CD4-positive, CD25-positive, alpha-beta regulatory T cell (primary cell): ENCODE results near the gene MAP2. TPM values are rescaled to one million over a fixed set of nuclear protein-coding genes. Genes with fewer than 3 reads are reported as not detected.
A peak's percentile ranks its signal among the peaks of the same experiment; 100 is the strongest.

Experiments
- ATAC-seq, 2 donors: fragments of 150-1000 bp; cut with Tn5 transposase; one replicate each; pipeline ENCODE4 v1.10.0; 2021; ENCODE audit warnings: low read depth in 2 of 2, moderate number of reproducible peaks in 2 of 2, moderate library complexity in 1 of 2
- DNase-seq, 3 donors: peaks; one replicate each; pipeline versions ENCODE4 v3.0.0 to v3.0.0-alpha.2; 2012 to 2022; ENCODE audit warnings: mixed read lengths in 1 of 3
- H3K27ac ChIP-seq: one replicate; pipeline ENCODE4 v1.7.0; 2013; ENCODE audit warnings: mild to moderate bottlenecking, low read length; ENCODE audit not compliant: insufficient read depth, poor library complexity, severe bottlenecking
- H3K27me3 ChIP-seq: one replicate; pipeline ENCODE4 v1.7.0; 2013; ENCODE audit warnings: low read length; ENCODE audit not compliant: control insufficient read depth, insufficient read depth
- H3K36me3 ChIP-seq: one replicate; pipeline ENCODE4 v1.7.0; 2013; ENCODE audit warnings: mild to moderate bottlenecking, low read length, moderate library complexity; ENCODE audit not compliant: control insufficient read depth, insufficient read depth
- H3K4me1 ChIP-seq: 2 replicates; pipeline ENCODE4 v1.7.0; 2013; ENCODE audit warnings: mild to moderate bottlenecking, low read length; ENCODE audit not compliant: insufficient read depth, control insufficient read depth, poor library complexity, severe bottlenecking
- H3K4me3 ChIP-seq: one replicate; pipeline ENCODE4 v1.7.0; 2013; ENCODE audit warnings: low read depth, mild to moderate bottlenecking, low read length, moderate library complexity
- H3K9me3 ChIP-seq, 2 experiments: 1 replicate in 1 of 2; 2 replicates in 1 of 2; pipeline ENCODE4 v1.7.0; 2013; ENCODE audit warnings: low read length in 2 of 2, mild to moderate bottlenecking in 1 of 2, moderate library complexity in 1 of 2; ENCODE audit not compliant: control insufficient read depth in 2 of 2
- H3K27ac Mint-ChIP-seq, 3 donors: one replicate each; pipeline ENCODE4 v1.8.0; 2020 to 2022; ENCODE audit warnings: mild to moderate bottlenecking in 3 of 3, mixed read lengths in 3 of 3, moderate library complexity in 2 of 3
- H3K27me3 Mint-ChIP-seq: one replicate; pipeline ENCODE4 v1.8.0; 2022; ENCODE audit warnings: mild to moderate bottlenecking, mixed read lengths
- H3K36me3 Mint-ChIP-seq: one replicate; pipeline ENCODE4 v1.8.0; 2020; ENCODE audit warnings: mixed read lengths
- H3K4me1 Mint-ChIP-seq, 4 donors: one replicate each; pipeline ENCODE4 v1.8.0; 2020 to 2022; ENCODE audit warnings: mixed read lengths in 4 of 4, mild to moderate bottlenecking in 1 of 4
- H3K4me3 Mint-ChIP-seq, 4 donors: one replicate each; pipeline ENCODE4 v1.8.0; 2020 to 2022; ENCODE audit warnings: mild to moderate bottlenecking in 4 of 4, mixed read lengths in 4 of 4, moderate library complexity in 3 of 4
- H3K9me3 Mint-ChIP-seq, 7 donors: one replicate each; pipeline ENCODE4 v1.8.0; 2020 to 2022; ENCODE audit warnings: mixed read lengths in 7 of 7, mild to moderate bottlenecking in 3 of 7, moderate library complexity in 2 of 7
- polyA plus RNA-seq, 4 donors: library from polyadenylated mRNA; unstranded; fragments of 300-500 nt; fragmentation: Illumina TruSeq; gene quantifications; one replicate each; pipeline ENCODE4 v1.2.3, GENCODE V29; 2021
- total RNA-seq: library from RNA; stranded (reverse); gene quantifications from one replicate; pipeline ENCODE4 v1.2.3, GENCODE V29; 2022

The MAP2 gene
- total and polyA plus RNA-seq, 5 donors from 2014 or later, result 0.16 to 1.1 TPM; not detected in 3

DNA sequence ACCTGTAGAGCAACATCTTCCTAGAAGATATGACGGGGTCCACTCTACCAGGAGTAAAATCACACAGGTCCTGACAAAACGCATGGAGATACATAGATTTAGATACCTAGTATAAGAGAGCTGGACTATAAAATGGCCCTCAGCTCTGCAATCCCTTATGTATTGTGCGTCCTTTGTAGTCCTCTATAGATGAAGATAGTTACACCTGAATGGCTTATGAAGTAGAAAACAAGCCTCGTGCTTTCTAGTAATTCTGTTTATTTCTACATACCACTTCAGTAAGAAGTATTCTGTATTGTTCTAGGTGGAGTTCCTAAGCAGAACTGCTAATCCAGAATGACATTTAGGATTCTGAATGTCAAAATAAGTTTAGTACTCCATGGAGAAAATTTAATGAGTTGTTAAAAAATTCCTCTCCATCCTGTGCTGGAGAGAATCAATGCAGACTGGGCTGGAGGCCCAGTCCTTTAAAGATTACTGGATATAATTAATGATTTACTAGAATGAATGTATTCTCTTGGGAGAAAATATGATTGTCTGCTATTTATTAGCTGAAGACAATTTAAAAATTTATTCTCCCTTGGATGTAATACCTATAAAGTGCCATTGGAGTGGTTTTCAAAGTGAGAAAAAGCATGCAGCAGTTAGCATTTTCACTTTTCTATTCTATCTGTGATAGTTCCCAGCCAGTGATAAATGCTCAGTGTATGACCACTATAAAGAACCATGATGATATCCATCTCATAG is 200.5 kb downstream of the MAP2 start:
- H3K27ac ChIP-seq, result no peak overlapping the region
- no peaks in the 10 kb centered on the region for H3K36me3 ChIP-seq
- H3K4me3 Mint-ChIP-seq, result no peak overlapping the region
- H3K9me3 Mint-ChIP-seq, result peaks cover 0 to 2% (median 0%) of the 10 kb centered on the region in 7 donors
- no peaks in the 10 kb centered on the region for H3K9me3 ChIP-seq
- ATAC-seq (no peak), DNase-seq (no peak)
- no peaks in the 10 kb centered on the region for H3K4me1 ChIP-seq
- no peak overlapping the region for H3K4me3 ChIP-seq
- H3K27ac Mint-ChIP-seq, result no peak overlapping the region
- no peaks in the 10 kb centered on the region for H3K27me3 Mint-ChIP-seq
- no peaks in the 10 kb centered on the region for H3K36me3 Mint-ChIP-seq
- H3K4me1 Mint-ChIP-seq, result no peaks in the 10 kb centered on the region
- H3K27me3 ChIP-seq, result no peaks in the 10 kb centered on the region

- Mint-ChIP-seq H3K27me3 (no peaks in the 10 kb centered on the region), H3K36me3 (no peaks in the 10 kb centered on the region), H3K4me3 (no peak overlapping the region), H3K27ac (no peak overlapping the region), H3K9me3 (peaks cover 0 to 1% (median 0%) of the 10 kb centered on the region in 7 donors), H3K4me1 (no peaks in the 10 kb centered on the region)
- no peak overlapping the region for H3K4me3 ChIP-seq
- ATAC-seq, result no peak
- H3K27me3 ChIP-seq, result no peaks in the 10 kb centered on the region
- no peak for DNase-seq
- no peaks in the 10 kb centered on the region for H3K9me3 ChIP-seq
- H3K27ac ChIP-seq, result no peak overlapping the region
- H3K36me3 ChIP-seq, result no peaks in the 10 kb centered on the region
- H3K4me1 ChIP-seq, result no peaks in the 10 kb centered on the region
These were observed 205.8 kb downstream of the MAP2 start for GRCh38 chr2:209629597-209629996.

DNA sequence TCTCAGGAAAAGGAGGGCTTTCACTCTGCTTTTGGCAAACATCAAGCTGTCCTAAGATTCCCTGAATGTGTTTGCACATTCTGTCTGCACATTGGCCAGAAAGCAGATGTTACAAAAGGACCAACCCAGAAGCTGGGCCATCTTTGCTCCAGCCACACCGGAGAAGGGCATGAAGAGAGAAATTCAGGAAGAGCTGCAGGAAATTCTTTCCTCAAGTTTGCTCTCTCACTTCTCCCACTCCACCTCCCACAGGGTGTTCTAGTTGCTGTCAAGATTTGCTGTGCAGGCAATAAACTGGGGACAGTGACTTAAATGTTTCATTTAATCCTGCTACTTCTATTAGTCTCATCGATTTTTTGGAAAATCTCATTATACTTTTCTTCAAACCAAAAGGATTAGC is 210.1 kb downstream of the MAP2 start:
- H3K4me3 Mint-ChIP-seq, result no peak overlapping the region
- peaks cover 0 to 4% (median 0%) of the 10 kb centered on the region in 7 donors for H3K9me3 Mint-ChIP-seq
- H3K4me3 ChIP-seq, result no peak overlapping the region
- DNase-seq, result no peak
- ATAC-seq, result no peak
- no peaks in the 10 kb centered on the region for H3K36me3 ChIP-seq
- H3K4me1 Mint-ChIP-seq, result no peaks in the 10 kb centered on the region
- no peak overlapping the region for H3K27ac Mint-ChIP-seq
- no peaks in the 10 kb centered on the region for H3K27me3 Mint-ChIP-seq
- no peak overlapping the region for H3K27ac ChIP-seq
- no peaks in the 10 kb centered on the region for H3K36me3 Mint-ChIP-seq
- no peaks in the 10 kb centered on the region for H3K4me1 ChIP-seq
- H3K27me3 ChIP-seq, result no peaks in the 10 kb centered on the region
- H3K9me3 ChIP-seq, result no peaks in the 10 kb centered on the region

- Histone ChIP-seq H3K36me3 (no peaks in the 10 kb centered on the region), H3K27me3 (no peaks in the 10 kb centered on the region), H3K9me3 (no peaks in the 10 kb centered on the region), H3K4me3 (no peak overlapping the region), H3K27ac (no peak overlapping the region), H3K4me1 (no peaks in the 10 kb centered on the region)
- Mint-ChIP-seq H3K9me3 (peaks cover 0 to 4% (median 0%) of the 10 kb centered on the region in 7 donors), H3K4me3 (no peak overlapping the region), H3K27me3 (no peaks in the 10 kb centered on the region), H3K27ac (no peak overlapping the region), H3K4me1 (no peaks in the 10 kb centered on the region), H3K36me3 (no peaks in the 10 kb centered on the region)
- ATAC-seq (no peak), DNase-seq (no peak)
These were observed 212.2 kb downstream of the MAP2 start for GRCh38 chr2:209636076-209636475.

GRCh38 chr2:209637293-209637692 is 213.4 kb downstream of the MAP2 start:
- ATAC-seq, result no peak
- Histone ChIP-seq H3K4me3 (no peak overlapping the region), H3K27ac (no peak overlapping the region), H3K27me3 (no peaks in the 10 kb centered on the region), H3K9me3 (no peaks in the 10 kb centered on the region), H3K4me1 (no peaks in the 10 kb centered on the region), H3K36me3 (no peaks in the 10 kb centered on the region)
- no peak overlapping the region for H3K4me3 Mint-ChIP-seq
- H3K4me1 Mint-ChIP-seq, result no peaks in the 10 kb centered on the region
- H3K9me3 Mint-ChIP-seq, result peaks cover 0 to 4% (median 0%) of the 10 kb centered on the region in 7 donors
- no peaks in the 10 kb centered on the region for H3K36me3 Mint-ChIP-seq
- H3K27ac Mint-ChIP-seq, result no peak overlapping the region
- no peak for DNase-seq
- H3K27me3 Mint-ChIP-seq, result no peaks in the 10 kb centered on the region

DNA sequence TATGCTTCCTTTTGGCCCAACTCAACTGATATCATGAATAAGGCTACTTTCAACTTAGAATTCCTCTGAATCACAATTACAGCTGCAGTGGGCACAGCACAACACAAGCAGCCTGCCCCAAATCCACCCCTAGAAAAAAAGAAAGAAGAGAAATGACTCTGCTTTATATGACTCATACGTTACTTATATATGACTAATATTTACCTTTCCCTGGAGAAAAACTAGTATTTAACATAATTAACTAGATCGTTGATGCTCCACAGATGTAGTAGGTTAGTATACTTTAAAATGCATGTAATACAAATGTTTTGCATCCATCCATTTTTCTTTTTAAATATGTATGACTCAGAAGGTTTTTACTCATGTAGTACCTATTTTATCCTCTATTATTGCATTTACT is 214.5 kb downstream of the MAP2 start:
- DNase-seq (no peak), ATAC-seq (no peak)
- no peaks in the 10 kb centered on the region for H3K4me1 ChIP-seq
- peaks cover 0 to 4% (median 0%) of the 10 kb centered on the region in 7 donors for H3K9me3 Mint-ChIP-seq
- no peak overlapping the region for H3K4me3 ChIP-seq
- H3K27me3 ChIP-seq, result no peaks in the 10 kb centered on the region
- no peaks in the 10 kb centered on the region for H3K36me3 Mint-ChIP-seq
- no peak overlapping the region for H3K4me3 Mint-ChIP-seq
- H3K9me3 ChIP-seq, result no peaks in the 10 kb centered on the region
- no peaks in the 10 kb centered on the region for H3K36me3 ChIP-seq
- H3K27me3 Mint-ChIP-seq, result no peaks in the 10 kb centered on the region
- H3K4me1 Mint-ChIP-seq, result no peaks in the 10 kb centered on the region
- H3K27ac ChIP-seq, result no peak overlapping the region
- no peak overlapping the region for H3K27ac Mint-ChIP-seq

DNA sequence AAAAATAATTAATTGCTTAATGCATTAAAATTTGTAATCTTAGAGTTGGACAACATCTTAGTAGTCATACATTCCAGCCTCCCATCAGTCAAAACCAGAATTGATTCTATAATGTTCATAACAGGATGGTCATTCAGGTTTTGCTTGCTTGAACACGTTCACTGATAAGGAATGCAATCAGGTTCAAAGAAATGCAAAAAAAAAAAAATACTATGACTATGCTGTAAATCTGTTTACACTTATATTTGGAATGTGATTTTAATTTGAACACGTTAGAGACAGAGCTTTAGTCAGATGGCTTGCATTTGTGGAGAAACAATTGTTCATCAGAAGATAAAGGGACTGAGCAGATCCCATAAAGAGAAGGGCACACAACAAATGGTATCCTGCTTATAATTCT is 216.5 kb downstream of the MAP2 start:
- Mint-ChIP-seq H3K9me3 (peaks cover 0 to 3% (median 0%) of the 10 kb centered on the region in 7 donors), H3K4me1 (no peaks in the 10 kb centered on the region), H3K4me3 (no peak overlapping the region), H3K27ac (no peak overlapping the region), H3K36me3 (no peaks in the 10 kb centered on the region), H3K27me3 (no peaks in the 10 kb centered on the region)
- ATAC-seq (no peak), DNase-seq (no peak)
- H3K27me3 ChIP-seq, result no peaks in the 10 kb centered on the region
- no peak overlapping the region for H3K4me3 ChIP-seq
- no peaks in the 10 kb centered on the region for H3K9me3 ChIP-seq
- H3K4me1 ChIP-seq, result no peaks in the 10 kb centered on the region
- no peak overlapping the region for H3K27ac ChIP-seq
- H3K36me3 ChIP-seq, result no peaks in the 10 kb centered on the region

- Histone ChIP-seq H3K9me3 (no peaks in the 10 kb centered on the region), H3K4me1 (no peaks in the 10 kb centered on the region), H3K27ac (no peak overlapping the region), H3K36me3 (no peaks in the 10 kb centered on the region), H3K4me3 (no peak overlapping the region), H3K27me3 (no peaks in the 10 kb centered on the region)
- Mint-ChIP-seq H3K27ac (peak overlapping the region in 1 of 3 donors; percentile 38), H3K9me3 (peaks cover 0 to 3% (median under 1%) of the 10 kb centered on the region in 7 donors), H3K27me3 (no peaks in the 10 kb centered on the region), H3K4me1 (no peaks in the 10 kb centered on the region), H3K36me3 (no peaks in the 10 kb centered on the region), H3K4me3 (no peak overlapping the region)
- DNase-seq (no peak), ATAC-seq (no peak)
These were observed 218.4 kb downstream of the MAP2 start for GRCh38 chr2:209642146-209642820.
